Frontal cortex (tissue), 4 donors: ENCODE results near the gene VWA5B2. TPM values are rescaled to one million over a fixed set of nuclear protein-coding genes. Genes with fewer than 3 reads are reported as not detected.
"Not testable (repeated sequence)": the region's sequence is repeated elsewhere in the genome, so short reads cannot be mapped to it uniquely, and the experiment has no call there.

ENCODE experiments used
- DNase-seq, 2 donors: peaks; one replicate each; pipeline ENCODE4 v3.0.0; 2012; ENCODE audit warnings: low spot score in 2 of 2
- FAIRE-seq: peaks from 2 replicates; lab custom pipeline; 2012; peaks lifted over from hg19 to GRCh38; lab: Jason Lieb, UNC
- small RNA-seq: library from RNA; depleted of rRNA; stranded (forward); fragments of <200 nt; gene quantifications from one replicate; pipeline ENCODE3, GENCODE V24; 2014
- total RNA-seq: library from RNA; depleted of rRNA; stranded (reverse); fragments of >200 nt; gene quantifications from one replicate; pipeline ENCODE4 v1.2.3, GENCODE V29; 2014
- donor health status: control.
- donor health status: control.
- donor health status: control.

The VWA5B2 gene
- total RNA-seq, 1 donor from 2014 or later: 0.41 TPM

GRCh38 chr3:184261854-184262763, 32.7 kb downstream of the VWA5B2 start:
- FAIRE-seq (no peak), DNase-seq (peak in 1 of 2 donors; percentile 55)

GRCh38 chr3:184262764-184263179, 33.4 kb downstream of the VWA5B2 start:
- DNase-seq (no peak), FAIRE-seq (no peak)

- FAIRE-seq, DNase-seq: not testable (repeated sequence)
Observed at GRCh38 chr3:184267249-184267648, 37.9 kb downstream of the VWA5B2 start.

- FAIRE-seq: no peak
- DNase-seq: no peak
Observed at GRCh38 chr3:184272269-184272668, 42.9 kb downstream of the VWA5B2 start.

- FAIRE-seq: no peak
- DNase-seq: no peak
Observed at GRCh38 chr3:184275381-184275701, 46.0 kb downstream of the VWA5B2 start.

- peak in 1 of 2 donors; percentile 64 for DNase-seq
- no peak for FAIRE-seq
Observed at GRCh38 chr3:184275961-184276910, 46.9 kb downstream of the VWA5B2 start, which contains the start of gene ECE2. TSS of gene ECE2 (plus strand) at chr3:184276022. CDS start at chr3:184276154, 132 bp downstream.

- no peak for DNase-seq
- FAIRE-seq: no peak
Observed at GRCh38 chr3:184277366-184277765, 48.0 kb downstream of the VWA5B2 start.

- DNase-seq (no peak), FAIRE-seq (no peak)
Observed at GRCh38 chr3:184282941-184283340, 53.6 kb downstream of the VWA5B2 start.

- no peak for DNase-seq
- no peak for FAIRE-seq
Observed at GRCh38 chr3:184283681-184284080, 54.3 kb downstream of the VWA5B2 start.

GRCh38 chr3:184284696-184285095, 55.3 kb downstream of the VWA5B2 start:
- FAIRE-seq (no peak), DNase-seq (peak; percentile 66 to 82)

GRCh38 chr3:184289426-184289938, 60.1 kb downstream of the VWA5B2 start:
- FAIRE-seq (no peak), DNase-seq (peak; percentile 50 to 63)

GRCh38 chr3:184290331-184290730, 60.9 kb downstream of the VWA5B2 start:
- FAIRE-seq (no peak), DNase-seq (no peak)

GRCh38 chr3:184291044-184291737, 61.8 kb downstream of the VWA5B2 start:
- FAIRE-seq: no peak
- no peak for DNase-seq

Small RNA genes lying within 50 kb of the gene (small RNA-seq; reads per million reads assigned to genes)
- 0.25 reads per million, percentile 5 among the genes with 10 or more reads in this experiment for gene MIR1224

Other genes starting within 250 kb of the VWA5B2 start
- 37.9 TPM for gene ABCC5, start 211.7 kb upstream of the VWA5B2 start, total RNA-seq
- gene HTR3D, start 197.8 kb upstream of the VWA5B2 start, total RNA-seq: not detected
- not detected for gene HTR3C, start 176.5 kb upstream of the VWA5B2 start, total RNA-seq
- not detected for gene HTR3E, start 132.5 kb upstream of the VWA5B2 start, total RNA-seq
- gene EIF2B5, start 94.2 kb upstream of the VWA5B2 start, total RNA-seq: 42.8 TPM
- gene DVL3, start 74.2 kb upstream of the VWA5B2 start, total RNA-seq: 34.6 TPM
- 344 TPM for gene AP2M1, start 54.7 kb upstream of the VWA5B2 start, total RNA-seq
- 47.3 TPM for gene ABCF3, start 43.4 kb upstream of the VWA5B2 start, total RNA-seq
- gene ALG3, start 19.4 kb downstream of the VWA5B2 start, total RNA-seq: 11.0 TPM
- gene EEF1AKMT4, start 20.1 kb downstream of the VWA5B2 start, total RNA-seq: 0.82 TPM
- gene CAMK2N2, start 32.0 kb downstream of the VWA5B2 start, total RNA-seq: 4.5 TPM
- gene ECE2, start 46.4 kb downstream of the VWA5B2 start, total RNA-seq: 3.7 TPM
- 263 TPM for gene PSMD2, start 69.7 kb downstream of the VWA5B2 start, total RNA-seq
- gene EIF4G1, start 85.0 kb downstream of the VWA5B2 start, total RNA-seq: 88.0 TPM
- gene FAM131A, start 108.0 kb downstream of the VWA5B2 start, total RNA-seq: 60.7 TPM
- 7.3 TPM for gene CLCN2, start 132.0 kb downstream of the VWA5B2 start, total RNA-seq
- 33.8 TPM for gene POLR2H, start 132.1 kb downstream of the VWA5B2 start, total RNA-seq
- gene THPO, start 148.6 kb downstream of the VWA5B2 start, total RNA-seq: 0.41 TPM
- 2.0 TPM for gene CHRD, start 150.5 kb downstream of the VWA5B2 start, total RNA-seq